Chondrocyte (in vitro differentiated cells): Measurements from ENCODE around the gene FAM162B. TPM values are rescaled to one million over a fixed set of nuclear protein-coding genes. Genes with fewer than 3 reads are reported as not detected.

ENCODE experiments used
- DNase-seq: peaks from one replicate; pipeline ENCODE4 v3.0.0; 2021; ENCODE audit warnings: mixed read lengths, low spot score
- H3K27ac Mint-ChIP-seq: one replicate; pipeline ENCODE4 v1.8.0; 2021; ENCODE audit warnings: mild to moderate bottlenecking, moderate library complexity, mixed read lengths; ENCODE audit not compliant: unreplicated experiment
- H3K27me3 Mint-ChIP-seq: 2 replicates; pipeline ENCODE4 v1.8.0; 2021; ENCODE audit warnings: low read depth, mixed read lengths
- H3K36me3 Mint-ChIP-seq: 2 replicates; pipeline ENCODE4 v1.8.0; 2021; ENCODE audit warnings: low read depth, mixed read lengths
- H3K4me1 Mint-ChIP-seq: 2 replicates; pipeline ENCODE4 v1.8.0; 2021; ENCODE audit warnings: low read depth, mild to moderate bottlenecking, mixed read lengths
- H3K4me3 Mint-ChIP-seq: one replicate; pipeline ENCODE4 v1.8.0; 2021; ENCODE audit warnings: mild to moderate bottlenecking, moderate library complexity, mixed read lengths; ENCODE audit not compliant: unreplicated experiment
- H3K9me3 Mint-ChIP-seq: 2 replicates; pipeline ENCODE4 v1.8.0; 2021; ENCODE audit warnings: low read depth, mixed read lengths
- CTCF ChIP-seq: fragments of 200-600 bp; sonication (generic); IDR thresholded peaks from 2 replicates; pipeline ENCODE4 v1.5.0; 2021; ENCODE audit warnings: antibody characterized with exemption, mild to moderate bottlenecking, moderate library complexity
- long read RNA-seq: library from polyadenylated mRNA; stranded (forward); transcript quantifications from one replicate; pipeline ENCODE4 v2.0.0, GENCODE V29; 2021
- total RNA-seq: library from RNA; stranded (reverse); gene quantifications from 3 replicates; pipeline ENCODE4 v1.2.1, GENCODE V29; 2021

Gene FAM162B
- not detected in 3 replicates for total RNA-seq
- long read RNA-seq: 0 reads

DNA sequence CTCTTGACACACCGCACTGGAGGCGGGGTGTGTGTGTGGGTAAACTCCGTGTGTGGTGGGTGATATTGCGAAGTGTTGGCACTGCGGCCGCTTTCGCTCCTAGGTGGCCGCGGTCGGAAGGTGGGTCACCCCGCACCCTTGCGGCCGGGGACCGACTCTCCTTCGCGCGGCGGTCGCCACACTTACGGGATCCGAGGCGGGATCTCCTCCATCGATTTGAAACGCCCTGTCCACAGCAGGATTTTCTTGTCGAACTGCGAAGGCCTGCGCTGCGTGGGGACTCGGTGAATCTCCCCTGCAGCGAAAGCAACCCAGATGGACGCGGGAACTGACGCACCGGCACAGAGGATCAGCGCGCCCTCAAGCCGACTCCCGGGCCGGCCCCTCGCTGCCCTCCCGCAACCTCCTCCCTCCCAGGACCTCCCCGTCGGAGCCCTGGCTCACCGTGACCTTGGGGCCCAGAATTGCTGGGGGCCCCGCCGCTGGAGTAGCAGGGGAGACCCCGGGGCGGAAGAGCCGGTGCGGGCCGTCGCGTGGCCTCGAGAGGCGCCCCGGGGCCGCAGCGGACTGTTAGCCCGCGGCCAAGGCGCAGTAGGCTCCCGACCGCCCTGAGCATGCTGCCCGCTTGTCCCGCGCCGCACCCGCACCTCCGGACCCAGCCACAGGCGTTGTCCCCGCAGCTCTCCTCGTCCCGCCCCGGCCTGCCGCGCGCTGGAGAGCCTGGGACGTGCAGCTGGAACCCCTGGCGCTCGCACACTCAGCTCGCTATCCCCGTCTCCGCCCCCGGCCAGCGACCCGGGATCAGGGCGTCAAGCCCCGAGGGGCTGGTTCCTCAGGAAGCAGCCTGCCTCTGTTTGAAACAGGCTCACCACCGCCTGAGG is at the start of gene FAM162B:
TSS of gene FAM162B (minus strand) at position 759 of the 881 bp plus-strand sequence. CDS start at position 616, 143 bp downstream.
- DNase-seq: no peak
- H3K4me3 Mint-ChIP-seq: peak within 1 kb of the TSS; percentile 75
- peaks cover 41% of the 10 kb centered on the region for H3K27me3 Mint-ChIP-seq
- peaks cover 12% of the 10 kb centered on the region for H3K4me1 Mint-ChIP-seq
- no peak within 1 kb of the TSS for H3K27ac Mint-ChIP-seq
- no peaks in the 10 kb centered on the region for H3K9me3 Mint-ChIP-seq
- no peak for TF ChIP-seq CTCF
- H3K36me3 Mint-ChIP-seq: peaks cover 2% of the 10 kb centered on the region

DNA sequence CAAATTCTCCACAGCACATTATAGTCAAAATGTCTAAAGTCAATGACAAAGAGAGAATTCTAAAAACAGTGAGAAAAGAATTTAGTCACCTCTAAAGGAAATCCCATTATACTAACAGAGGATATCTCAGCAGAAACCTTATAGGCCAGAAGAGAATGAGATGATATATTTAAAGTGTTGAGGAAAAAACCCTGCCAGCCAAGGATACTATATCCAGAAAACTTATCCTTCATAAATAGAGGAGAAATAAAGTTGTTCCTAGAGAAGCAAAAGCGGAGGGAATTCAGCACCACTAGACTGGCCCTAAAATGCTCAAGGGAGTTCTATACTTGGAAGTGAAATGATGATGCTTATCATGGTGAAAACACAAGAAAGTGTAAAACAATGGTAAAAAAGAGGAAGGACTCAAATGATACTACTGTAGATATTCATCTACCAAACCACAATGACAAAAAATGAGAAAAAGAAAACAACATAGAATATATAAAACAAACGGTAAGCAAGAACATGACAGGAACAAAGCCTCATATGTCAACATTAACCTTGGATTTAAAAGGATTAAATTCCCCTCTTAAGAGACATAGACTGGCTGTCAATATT is 46.6 kb upstream of the FAM162B start:
- Mint-ChIP-seq H3K27ac (no peak overlapping the region), H3K4me1 (no peaks in the 10 kb centered on the region), H3K4me3 (no peak overlapping the region), H3K36me3 (no peaks in the 10 kb centered on the region), H3K9me3 (peaks cover 18% of the 10 kb centered on the region), H3K27me3 (no peaks in the 10 kb centered on the region)
- no peak for TF ChIP-seq CTCF
- no peak for DNase-seq

- no peaks in the 10 kb centered on the region for H3K4me1 Mint-ChIP-seq
- TF ChIP-seq CTCF: no peak
- no peak overlapping the region for H3K4me3 Mint-ChIP-seq
- H3K36me3 Mint-ChIP-seq: no peaks in the 10 kb centered on the region
- H3K27me3 Mint-ChIP-seq: peaks cover 30% of the 10 kb centered on the region
- no peak overlapping the region for H3K27ac Mint-ChIP-seq
- DNase-seq: no peak
- no peaks in the 10 kb centered on the region for H3K9me3 Mint-ChIP-seq
Observed at GRCh38 chr6:116801971-116802370, 36.5 kb upstream of the FAM162B start.

- H3K36me3 Mint-ChIP-seq: no peaks in the 10 kb centered on the region
- no peaks in the 10 kb centered on the region for H3K4me1 Mint-ChIP-seq
- H3K4me3 Mint-ChIP-seq: no peak overlapping the region
- DNase-seq: no peak
- H3K27ac Mint-ChIP-seq: no peak overlapping the region
- TF ChIP-seq CTCF: no peak
- no peaks in the 10 kb centered on the region for H3K9me3 Mint-ChIP-seq
- H3K27me3 Mint-ChIP-seq: peaks cover 30% of the 10 kb centered on the region
Observed at GRCh38 chr6:116799945-116800344, 34.4 kb upstream of the FAM162B start.

GRCh38 chr6:116797585-116797984 is 32.1 kb upstream of the FAM162B start:
- Mint-ChIP-seq H3K4me3 (no peak overlapping the region), H3K27ac (no peak overlapping the region), H3K4me1 (no peaks in the 10 kb centered on the region), H3K9me3 (no peaks in the 10 kb centered on the region), H3K27me3 (peaks cover 29% of the 10 kb centered on the region), H3K36me3 (no peaks in the 10 kb centered on the region)
- DNase-seq: no peak
- no peak for TF ChIP-seq CTCF
